HepG2 (cell line): ENCODE results near the gene GNG5. TPM values are rescaled to one million over a fixed set of nuclear protein-coding genes. Genes with fewer than 3 reads are reported as not detected.
A peak's percentile ranks its signal among the peaks of the same experiment; 100 is the strongest.

Experiments used
- ARHGAP35 ChIP-seq: sonication (generic); formaldehyde crosslinking; IDR thresholded peaks from 2 replicates; pipeline ENCODE4 v1.9.0; 2022; ENCODE audit warnings: mild to moderate bottlenecking, inconsistent platforms, moderate library complexity, missing genetic modification reagents, borderline replicate concordance
- BORCS8-MEF2B ChIP-seq: sonication (generic); formaldehyde crosslinking; IDR thresholded peaks from 2 replicates; pipeline ENCODE4 v1.8.0; 2022; ENCODE audit warnings: mild to moderate bottlenecking, missing genetic modification reagents
- FOXO1 ChIP-seq: sonication (generic); formaldehyde crosslinking; IDR thresholded peaks from 2 replicates; pipeline ENCODE4 v1.4.0; 2020; ENCODE audit warnings: missing genetic modification reagents
- HMG20B ChIP-seq: conservative IDR thresholded peaks from 2 replicates; pipeline ENCODE4 v1.6.1; 2016; ENCODE audit warnings: missing genetic modification reagents, missing compliant biosample characterization
- HOXA3 ChIP-seq: sonication (generic); formaldehyde crosslinking; IDR thresholded peaks from 2 replicates; pipeline ENCODE4 v1.5.0; 2020; ENCODE audit warnings: missing genetic modification reagents
- NAIF1 ChIP-seq: sonication (generic); formaldehyde crosslinking; IDR thresholded peaks from 2 replicates; pipeline ENCODE4 v1.5.0; 2020; ENCODE audit warnings: mild to moderate bottlenecking, missing genetic modification reagents, borderline replicate concordance
- NR2F1 ChIP-seq, 2 experiments: fragments of 450-650 bp in 1 of 2; formaldehyde crosslinking in 1 of 2; IDR thresholded peaks; 2 replicates each; pipeline versions ENCODE4 v1.5.0 to v1.6.1; 2016 to 2020; ENCODE audit warnings: mild to moderate bottlenecking in 1 of 2, missing compliant biosample characterization in 1 of 2, missing genetic modification reagents in 1 of 2, moderate library complexity in 1 of 2
- PITX1 ChIP-seq: sonication (generic); formaldehyde crosslinking; IDR thresholded peaks from 2 replicates; pipeline ENCODE4 v1.5.1; 2020; ENCODE audit warnings: mild to moderate bottlenecking, missing genetic modification reagents
- RORA ChIP-seq: sonication (generic); formaldehyde crosslinking; IDR thresholded peaks from 2 replicates; pipeline ENCODE4 v1.5.0; 2020; ENCODE audit warnings: mild to moderate bottlenecking, missing genetic modification reagents, moderate library complexity
- SMAD3 ChIP-seq: sonication (generic); formaldehyde crosslinking; IDR thresholded peaks from 2 replicates; pipeline ENCODE4 v1.4.0; 2020; ENCODE audit warnings: missing genetic modification reagents
- ZFP36 ChIP-seq: fragments of 150-350 bp; IDR thresholded peaks from 2 replicates; pipeline ENCODE4 v1.6.1; 2018; ENCODE audit warnings: borderline replicate concordance, low read length, low read depth; ENCODE audit not compliant: partially characterized antibody
- ZNF264 ChIP-seq: sonication (generic); formaldehyde crosslinking; IDR thresholded peaks from 2 replicates; pipeline ENCODE4 v1.4.0; 2020; ENCODE audit warnings: missing genetic modification reagents
- ZNF296 ChIP-seq: sonication (generic); formaldehyde crosslinking; conservative IDR thresholded peaks from 2 replicates; pipeline ENCODE4 v1.5.0; 2020; ENCODE audit warnings: mild to moderate bottlenecking, missing genetic modification reagents
- ZNF335 ChIP-seq: sonication (generic); formaldehyde crosslinking; IDR thresholded peaks from 2 replicates; pipeline ENCODE4 v1.4.0; 2020; ENCODE audit warnings: missing genetic modification reagents
- ZNF547 ChIP-seq: sonication (generic); formaldehyde crosslinking; IDR thresholded peaks from 2 replicates; pipeline ENCODE4 v1.5.1; 2020; ENCODE audit warnings: mild to moderate bottlenecking, missing genetic modification reagents
- polyA plus RNA-seq, 8 experiments: library from polyadenylated mRNA; depleted of rRNA in 3 of 8; stranded (reverse) in 7 of 8; unstranded in 1 of 8; fragments of >200 nt; fragmentation: Illumina TruSeq in 4 of 8; extraction: Trizol in 4 of 8; gene quantifications; 2 replicates each; pipeline versions ENCODE4 v1.2.1 to v1.2.3, GENCODE V29; 2011 to 2016; ENCODE audit warnings: low read depth in 4 of 8, missing spikeins in 1 of 8, mixed read lengths in 1 of 8; ENCODE audit not compliant: insufficient read depth in 1 of 8
- total RNA-seq, 5 experiments: library from RNA; depleted of rRNA; stranded (reverse); fragments of >200 nt; fragmentation: Illumina TruSeq; extraction: Trizol; gene quantifications; 2 replicates each; pipeline ENCODE4 v1.2.3, GENCODE V29; 2016; ENCODE audit warnings: low read depth in 1 of 5
- TF ChIP-seq, protein P1 (sequence below): sonication (generic); formaldehyde crosslinking; IDR thresholded peaks from 2 replicates; pipeline ENCODE4 v1.9.0; 2021; ENCODE audit warnings: missing genetic modification reagents, mild to moderate bottlenecking, borderline replicate concordance
- TF ChIP-seq, protein P2 (sequence below): sonication (generic); formaldehyde crosslinking; IDR thresholded peaks from 2 replicates; pipeline ENCODE4 v1.5.1; 2020; ENCODE audit warnings: missing genetic modification reagents, mild to moderate bottlenecking, borderline replicate concordance
- TF ChIP-seq, protein P3 (sequence below): sonication (generic); formaldehyde crosslinking; IDR thresholded peaks from 2 replicates; pipeline ENCODE4 v1.4.0; 2020; ENCODE audit warnings: missing genetic modification reagents
- TF ChIP-seq, protein P4 (sequence below): sonication (generic); formaldehyde crosslinking; IDR thresholded peaks from 2 replicates; pipeline ENCODE4 v1.4.0; 2020; ENCODE audit warnings: missing genetic modification reagents

Gene GNG5
- total and polyA plus RNA-seq, 2 of the 13 experiments (the other 11 are each of a cell fraction or from before 2014, with no cell fraction given): 103 to 137 TPM

DNA sequence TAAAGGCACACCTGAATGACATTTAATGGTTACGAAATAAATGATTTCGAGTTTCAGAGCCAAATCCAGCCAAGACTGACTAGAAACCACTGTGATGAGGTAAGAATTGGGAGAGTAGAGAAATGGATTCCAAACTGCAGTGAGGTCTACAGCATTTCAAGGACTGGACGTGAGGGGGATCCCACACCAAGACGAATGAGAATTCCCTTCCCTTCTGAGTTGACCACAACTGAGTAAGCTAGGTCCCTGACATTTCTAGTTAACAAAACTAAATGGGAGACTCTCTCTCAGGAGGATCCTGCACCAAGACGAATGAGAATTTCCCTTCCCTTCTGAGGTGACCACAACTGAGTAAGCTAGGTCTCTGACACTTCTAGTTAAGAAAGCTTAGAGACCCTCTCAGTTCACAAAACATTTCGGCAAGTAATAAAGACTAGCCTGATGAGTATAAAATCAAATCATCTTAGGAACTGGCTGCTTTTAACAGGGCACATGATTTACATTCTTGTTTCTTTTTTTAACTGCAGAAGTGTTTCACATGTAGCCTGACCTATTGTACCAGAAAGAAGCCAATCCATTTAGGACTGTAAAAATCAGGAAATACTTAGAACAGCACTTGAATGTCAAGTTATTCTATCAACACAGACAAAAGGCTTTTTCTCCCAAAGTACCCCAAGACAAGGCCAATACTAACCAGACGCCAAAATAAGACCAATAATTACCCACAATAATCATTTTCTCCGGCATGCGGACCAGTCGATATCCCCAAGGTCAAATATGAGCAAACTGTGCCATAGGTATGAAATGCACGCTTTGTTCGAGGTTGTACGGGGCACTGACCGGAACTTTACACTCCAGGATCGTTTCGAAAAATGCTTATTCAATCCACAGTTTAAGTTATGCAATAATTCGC, 1.5 kb downstream of the GNG5 start (continued):
- TF ChIP-seq, protein P1, sequence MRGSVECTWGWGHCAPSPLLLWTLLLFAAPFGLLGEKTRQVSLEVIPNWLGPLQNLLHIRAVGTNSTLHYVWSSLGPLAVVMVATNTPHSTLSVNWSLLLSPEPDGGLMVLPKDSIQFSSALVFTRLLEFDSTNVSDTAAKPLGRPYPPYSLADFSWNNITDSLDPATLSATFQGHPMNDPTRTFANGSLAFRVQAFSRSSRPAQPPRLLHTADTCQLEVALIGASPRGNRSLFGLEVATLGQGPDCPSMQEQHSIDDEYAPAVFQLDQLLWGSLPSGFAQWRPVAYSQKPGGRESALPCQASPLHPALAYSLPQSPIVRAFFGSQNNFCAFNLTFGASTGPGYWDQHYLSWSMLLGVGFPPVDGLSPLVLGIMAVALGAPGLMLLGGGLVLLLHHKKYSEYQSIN: no peak
- TF ChIP-seq, protein P2, sequence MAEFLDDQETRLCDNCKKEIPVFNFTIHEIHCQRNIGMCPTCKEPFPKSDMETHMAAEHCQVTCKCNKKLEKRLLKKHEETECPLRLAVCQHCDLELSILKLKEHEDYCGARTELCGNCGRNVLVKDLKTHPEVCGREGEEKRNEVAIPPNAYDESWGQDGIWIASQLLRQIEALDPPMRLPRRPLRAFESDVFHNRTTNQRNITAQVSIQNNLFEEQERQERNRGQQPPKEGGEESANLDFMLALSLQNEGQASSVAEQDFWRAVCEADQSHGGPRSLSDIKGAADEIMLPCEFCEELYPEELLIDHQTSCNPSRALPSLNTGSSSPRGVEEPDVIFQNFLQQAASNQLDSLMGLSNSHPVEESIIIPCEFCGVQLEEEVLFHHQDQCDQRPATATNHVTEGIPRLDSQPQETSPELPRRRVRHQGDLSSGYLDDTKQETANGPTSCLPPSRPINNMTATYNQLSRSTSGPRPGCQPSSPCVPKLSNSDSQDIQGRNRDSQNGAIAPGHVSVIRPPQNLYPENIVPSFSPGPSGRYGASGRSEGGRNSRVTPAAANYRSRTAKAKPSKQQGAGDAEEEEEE: no peak
- TF ChIP-seq HMG20B (CRISPR knock-in tag) (no peak; the same call in 1 of the 2 replicates), PITX1 (CRISPR knock-in tag) (no peak), NR2F1 (CRISPR knock-in tag; IDR thresholded peaks at IDR 0.05) (peak in 1 of 2 experiments; percentile 34; a peak in 1 of 4 replicates), ZNF296 (CRISPR knock-in tag) (no peak), ZNF335 (CRISPR knock-in tag) (0 out of 2 replicates have a peak, but pooled peaks have one; percentile 19), ARHGAP35 (CRISPR knock-in tag) (no peak), HOXA3 (CRISPR knock-in tag) (peak; percentile 59; the same call in 1 of the 2 replicates), ZNF547 (CRISPR knock-in tag) (no peak), ZFP36 (no peak), RORA (CRISPR knock-in tag) (no peak), FOXO1 (CRISPR knock-in tag) (no peak), BORCS8-MEF2B (CRISPR knock-in tag) (no peak), SMAD3 (peak; percentile 40; the same call in 1 of the 2 replicates), ZNF264 (0 out of 2 replicates have a peak, but pooled peaks have one; percentile 54), NAIF1 (CRISPR knock-in tag) (no peak)
- TF ChIP-seq, protein P3, sequence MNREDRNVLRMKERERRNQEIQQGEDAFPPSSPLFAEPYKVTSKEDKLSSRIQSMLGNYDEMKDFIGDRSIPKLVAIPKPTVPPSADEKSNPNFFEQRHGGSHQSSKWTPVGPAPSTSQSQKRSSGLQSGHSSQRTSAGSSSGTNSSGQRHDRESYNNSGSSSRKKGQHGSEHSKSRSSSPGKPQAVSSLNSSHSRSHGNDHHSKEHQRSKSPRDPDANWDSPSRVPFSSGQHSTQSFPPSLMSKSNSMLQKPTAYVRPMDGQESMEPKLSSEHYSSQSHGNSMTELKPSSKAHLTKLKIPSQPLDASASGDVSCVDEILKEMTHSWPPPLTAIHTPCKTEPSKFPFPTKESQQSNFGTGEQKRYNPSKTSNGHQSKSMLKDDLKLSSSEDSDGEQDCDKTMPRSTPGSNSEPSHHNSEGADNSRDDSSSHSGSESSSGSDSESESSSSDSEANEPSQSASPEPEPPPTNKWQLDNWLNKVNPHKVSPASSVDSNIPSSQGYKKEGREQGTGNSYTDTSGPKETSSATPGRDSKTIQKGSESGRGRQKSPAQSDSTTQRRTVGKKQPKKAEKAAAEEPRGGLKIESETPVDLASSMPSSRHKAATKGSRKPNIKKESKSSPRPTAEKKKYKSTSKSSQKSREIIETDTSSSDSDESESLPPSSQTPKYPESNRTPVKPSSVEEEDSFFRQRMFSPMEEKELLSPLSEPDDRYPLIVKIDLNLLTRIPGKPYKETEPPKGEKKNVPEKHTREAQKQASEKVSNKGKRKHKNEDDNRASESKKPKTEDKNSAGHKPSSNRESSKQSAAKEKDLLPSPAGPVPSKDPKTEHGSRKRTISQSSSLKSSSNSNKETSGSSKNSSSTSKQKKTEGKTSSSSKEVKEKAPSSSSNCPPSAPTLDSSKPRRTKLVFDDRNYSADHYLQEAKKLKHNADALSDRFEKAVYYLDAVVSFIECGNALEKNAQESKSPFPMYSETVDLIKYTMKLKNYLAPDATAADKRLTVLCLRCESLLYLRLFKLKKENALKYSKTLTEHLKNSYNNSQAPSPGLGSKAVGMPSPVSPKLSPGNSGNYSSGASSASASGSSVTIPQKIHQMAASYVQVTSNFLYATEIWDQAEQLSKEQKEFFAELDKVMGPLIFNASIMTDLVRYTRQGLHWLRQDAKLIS (CRISPR knock-in tag): 0 out of 2 replicates have a peak, but pooled peaks have one; percentile 81
- TF ChIP-seq, protein P4, sequence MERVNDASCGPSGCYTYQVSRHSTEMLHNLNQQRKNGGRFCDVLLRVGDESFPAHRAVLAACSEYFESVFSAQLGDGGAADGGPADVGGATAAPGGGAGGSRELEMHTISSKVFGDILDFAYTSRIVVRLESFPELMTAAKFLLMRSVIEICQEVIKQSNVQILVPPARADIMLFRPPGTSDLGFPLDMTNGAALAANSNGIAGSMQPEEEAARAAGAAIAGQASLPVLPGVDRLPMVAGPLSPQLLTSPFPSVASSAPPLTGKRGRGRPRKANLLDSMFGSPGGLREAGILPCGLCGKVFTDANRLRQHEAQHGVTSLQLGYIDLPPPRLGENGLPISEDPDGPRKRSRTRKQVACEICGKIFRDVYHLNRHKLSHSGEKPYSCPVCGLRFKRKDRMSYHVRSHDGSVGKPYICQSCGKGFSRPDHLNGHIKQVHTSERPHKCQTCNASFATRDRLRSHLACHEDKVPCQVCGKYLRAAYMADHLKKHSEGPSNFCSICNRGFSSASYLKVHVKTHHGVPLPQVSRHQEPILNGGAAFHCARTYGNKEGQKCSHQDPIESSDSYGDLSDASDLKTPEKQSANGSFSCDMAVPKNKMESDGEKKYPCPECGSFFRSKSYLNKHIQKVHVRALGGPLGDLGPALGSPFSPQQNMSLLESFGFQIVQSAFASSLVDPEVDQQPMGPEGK (CRISPR knock-in tag): 0 out of 2 replicates have a peak, but pooled peaks have one; percentile 37
